Inflammatory macrophage treated with lipopolysaccharide for 4 hours (primary cell): ENCODE results near the gene NLGN1.
"Not testable (repeated sequence)": the region's sequence is repeated elsewhere in the genome, so short reads cannot be mapped to it uniquely, and the experiment has no call there.

Experiments used
- DNase-seq: peaks from one replicate; pipeline ENCODE4 v3.0.0-alpha.2; 2020

The NLGN1 gene

DNA sequence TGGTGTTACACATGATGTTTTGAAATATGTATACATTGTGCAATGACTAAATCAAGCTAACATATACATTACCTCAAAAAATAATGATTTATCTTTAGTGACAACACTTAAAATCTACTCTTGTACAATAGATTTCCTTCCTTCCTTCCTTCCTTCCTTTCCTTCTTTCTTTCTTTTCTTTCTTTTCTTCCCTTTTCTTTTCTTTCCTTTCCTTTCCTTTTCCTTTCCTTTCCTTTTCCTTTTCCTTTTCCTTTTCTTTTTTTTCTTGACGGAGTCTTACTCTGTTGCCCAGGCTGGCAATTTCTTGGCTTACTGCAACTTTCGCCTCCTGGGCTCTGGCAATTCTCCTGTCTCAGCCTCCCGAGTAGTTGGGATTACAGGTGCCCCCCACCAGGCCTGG, 170.5 kb downstream of the NLGN1 start:
- DNase-seq = no peak

DNA sequence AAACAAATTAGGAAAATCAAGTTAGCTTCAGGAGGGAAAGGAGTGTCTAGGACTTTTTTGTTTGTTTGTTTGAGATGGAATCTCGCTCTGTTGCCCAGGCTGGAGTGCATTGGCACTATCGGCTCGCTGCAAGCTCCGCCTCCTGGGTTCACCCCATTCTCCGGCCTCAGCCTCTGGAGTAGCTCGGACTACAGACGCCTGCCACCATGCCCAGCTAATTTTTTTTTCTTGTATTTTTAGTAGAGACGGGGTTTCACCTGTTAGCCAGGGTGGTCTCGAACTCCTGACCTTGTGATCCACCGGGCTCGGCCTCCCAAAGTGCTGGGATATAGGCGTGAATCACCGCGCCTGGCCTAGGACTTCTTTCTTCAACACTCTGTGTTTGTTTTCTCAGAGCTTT, 171.1 kb downstream of the NLGN1 start:
- no peak for DNase-seq

DNA sequence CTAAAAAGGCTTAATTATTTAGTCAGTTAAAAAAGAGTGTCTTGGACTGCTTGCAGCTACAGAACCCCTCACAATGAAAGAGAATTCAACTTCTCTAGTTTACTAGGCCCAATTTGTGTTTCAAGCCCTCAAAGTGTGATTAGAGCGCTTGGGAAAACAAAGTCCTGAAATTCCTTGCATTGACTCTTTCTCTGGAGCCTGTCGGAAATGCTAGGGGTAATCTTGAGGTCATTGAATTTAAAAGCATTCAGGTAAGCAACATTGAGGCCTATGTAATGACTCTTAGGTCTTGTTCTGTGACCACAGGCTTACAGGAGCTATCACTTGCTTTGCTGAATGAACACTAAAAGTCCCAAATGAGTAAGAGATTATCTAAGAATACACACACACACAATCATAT, 186.0 kb downstream of the NLGN1 start:
- no peak for DNase-seq

DNA sequence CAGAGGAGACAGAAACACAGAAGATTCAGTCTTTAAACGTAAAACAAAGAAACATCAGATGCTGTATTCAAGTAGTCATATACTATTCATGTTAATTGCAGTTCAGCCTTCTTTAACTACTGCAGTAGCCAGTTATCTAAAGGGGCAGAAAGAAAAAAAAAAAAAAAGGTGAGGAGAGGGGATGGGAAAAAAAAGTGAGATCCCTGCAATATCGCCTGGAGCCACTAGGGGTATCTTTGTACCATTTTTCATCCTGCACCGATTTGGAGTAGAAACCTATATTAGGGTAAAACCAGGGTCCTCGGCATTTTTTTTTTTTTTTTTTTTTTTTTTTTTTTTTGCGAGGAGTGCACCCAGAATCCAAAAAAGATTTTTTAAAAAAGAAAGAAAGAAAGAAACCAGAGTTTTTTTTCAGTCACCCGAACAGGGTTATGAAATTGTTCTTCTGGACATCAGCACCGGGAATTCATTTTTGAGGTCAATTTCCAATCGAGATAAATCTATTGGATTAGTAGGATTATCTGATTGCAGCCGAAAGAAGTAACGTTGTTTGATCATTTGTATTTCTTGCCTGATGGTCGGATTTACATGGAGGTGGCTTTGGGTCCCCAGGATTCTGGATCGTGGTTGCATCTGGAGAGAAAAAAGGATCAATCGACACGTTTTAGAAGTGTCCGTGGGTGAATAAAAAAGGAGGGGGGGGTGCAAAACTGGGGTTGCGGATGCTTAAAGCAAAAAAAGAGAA, 186.7 kb downstream of the NLGN1 start:
- no peak for DNase-seq

DNA sequence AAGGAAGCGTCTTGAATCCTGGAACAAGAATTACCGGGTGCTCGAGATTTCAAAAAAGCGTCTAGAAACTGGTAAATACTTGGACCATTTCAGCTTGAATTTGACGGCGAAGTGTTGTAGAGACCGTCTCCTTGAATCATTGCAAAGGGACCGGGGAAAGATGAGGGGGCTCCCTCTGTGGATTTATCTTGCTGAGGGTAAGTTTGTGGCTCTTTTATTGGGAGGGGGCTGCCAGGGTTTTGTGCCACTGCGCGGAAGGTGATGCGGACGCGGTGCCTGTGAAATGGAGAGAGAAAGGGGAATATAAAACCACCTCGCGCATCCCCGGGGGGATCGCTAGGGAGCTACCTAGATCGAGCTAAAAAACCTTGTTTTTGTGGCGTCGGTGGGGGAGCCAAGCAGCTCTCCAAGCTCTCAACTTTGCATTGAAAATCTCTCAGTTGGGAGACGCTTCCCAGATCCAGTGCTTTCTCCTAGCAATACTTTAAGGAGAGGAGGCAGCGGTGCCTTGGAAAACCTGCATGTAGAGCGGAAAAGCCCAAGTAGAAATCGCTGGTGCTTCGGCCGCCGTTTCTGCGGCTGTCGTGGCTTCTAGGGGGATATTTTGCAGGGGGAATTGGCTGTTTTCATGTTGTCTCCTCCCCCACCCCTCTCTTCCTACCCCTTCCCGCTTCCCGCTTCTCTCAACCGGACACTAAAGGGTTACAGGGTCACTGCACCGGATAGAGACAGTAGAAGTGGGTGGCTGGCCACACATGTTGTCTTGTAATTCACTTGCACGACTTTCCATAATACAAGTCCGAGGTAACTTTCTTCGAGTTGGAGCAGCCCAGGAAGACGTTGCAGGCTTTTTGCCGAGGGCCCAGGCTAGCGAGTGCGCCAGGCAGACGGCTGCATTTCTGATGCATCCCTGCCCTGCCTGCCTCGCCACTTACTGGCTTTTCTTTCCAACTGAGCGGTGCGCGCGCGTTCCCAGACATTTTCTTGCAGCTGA, 187.6 kb downstream of the NLGN1 start:
- no peak for DNase-seq

DNA sequence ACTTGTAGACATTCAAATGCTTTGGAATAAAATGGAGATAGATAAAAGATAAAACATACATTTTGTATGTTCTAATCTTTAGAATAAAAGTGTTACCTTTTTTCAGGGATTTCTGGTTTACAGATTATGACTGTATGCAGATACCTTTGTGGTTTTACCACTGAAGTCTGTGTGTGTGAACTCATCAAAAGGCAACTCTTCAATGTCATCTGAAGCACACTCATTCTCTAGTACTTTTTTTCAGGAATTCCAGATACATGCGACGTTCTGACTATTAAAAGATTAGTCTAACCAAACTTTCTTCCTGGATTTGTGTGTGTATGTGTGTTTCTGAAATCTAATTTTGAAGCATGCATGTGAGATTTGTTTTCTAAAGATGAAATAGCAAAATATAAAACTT, 188.6 kb downstream of the NLGN1 start:
- no peak for DNase-seq

DNA sequence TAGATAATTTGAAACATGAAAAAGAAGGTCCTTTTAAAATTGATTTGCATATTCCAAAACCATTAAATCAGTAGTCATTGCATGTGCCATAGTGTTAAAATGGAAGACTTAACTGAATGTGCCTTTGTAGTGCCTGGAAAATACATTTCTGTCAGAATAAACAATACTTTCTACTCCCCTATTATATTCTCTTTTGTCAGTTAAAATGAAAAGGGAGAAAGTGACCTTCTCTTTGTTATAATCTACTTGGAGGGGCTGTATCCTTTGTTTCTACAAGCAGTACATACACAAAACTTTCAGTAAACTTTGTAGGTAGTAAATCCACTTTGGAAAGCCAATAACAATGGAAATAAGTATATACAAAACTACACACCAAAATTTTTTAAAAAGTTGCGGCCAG, 189.5 kb downstream of the NLGN1 start:
- DNase-seq = no peak

DNA sequence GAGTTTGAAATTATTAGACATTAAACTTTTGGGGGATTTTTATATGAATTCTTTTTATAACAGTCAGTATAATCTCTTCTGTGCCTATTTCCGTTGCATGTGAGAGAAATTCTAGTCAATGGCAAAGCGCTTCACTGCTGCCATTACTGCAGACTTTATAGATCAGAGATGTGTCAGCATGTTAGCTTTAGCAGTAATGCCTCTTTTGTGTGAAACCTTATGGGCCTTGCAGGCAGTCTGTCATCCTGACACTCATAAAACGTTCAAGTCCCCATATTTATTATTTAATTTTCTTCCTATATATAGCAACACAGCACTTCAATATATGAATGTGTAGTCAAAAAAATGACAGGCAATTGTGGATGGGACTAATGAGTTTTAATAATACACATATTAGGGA, 191.0 kb downstream of the NLGN1 start:
- no peak for DNase-seq

DNA sequence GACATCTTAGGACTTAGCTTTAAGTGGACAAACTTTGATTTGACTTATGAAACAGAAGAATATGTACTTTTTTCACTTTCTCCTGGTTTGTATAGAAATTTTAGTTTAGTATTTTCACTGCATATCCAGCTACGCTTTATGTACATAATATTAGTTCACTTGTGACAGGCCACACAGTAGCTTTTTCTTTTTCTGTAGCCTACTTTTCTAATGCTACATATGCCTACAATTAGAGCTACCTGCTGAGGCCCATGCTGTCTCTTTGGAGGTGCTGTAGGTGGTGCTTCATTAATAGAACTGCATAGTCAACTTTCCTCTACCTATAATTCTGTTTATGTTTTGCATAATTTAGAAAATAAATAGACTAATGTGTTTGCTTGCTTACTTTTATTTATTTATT, 191.6 kb downstream of the NLGN1 start:
- no peak for DNase-seq

DNA sequence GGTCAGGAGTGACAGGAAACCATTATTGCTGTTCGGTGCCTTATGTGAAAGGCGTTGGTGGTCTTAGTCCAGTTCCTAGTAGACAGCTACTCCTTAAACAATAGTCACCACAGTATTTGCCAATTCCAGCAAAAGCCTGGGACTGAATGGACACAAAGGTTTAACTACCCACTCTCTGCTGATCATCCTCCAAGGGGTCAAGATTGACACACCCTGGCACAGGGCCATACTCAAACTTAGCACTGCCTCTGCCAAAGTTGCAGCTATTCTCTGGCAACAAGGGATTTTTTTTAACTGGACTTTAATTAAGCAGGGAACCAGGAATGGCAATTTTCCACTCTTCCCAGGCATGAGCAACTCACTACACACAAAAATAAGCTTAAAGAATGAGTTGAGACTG, 193.9 kb downstream of the NLGN1 start:
- DNase-seq = no peak

DNA sequence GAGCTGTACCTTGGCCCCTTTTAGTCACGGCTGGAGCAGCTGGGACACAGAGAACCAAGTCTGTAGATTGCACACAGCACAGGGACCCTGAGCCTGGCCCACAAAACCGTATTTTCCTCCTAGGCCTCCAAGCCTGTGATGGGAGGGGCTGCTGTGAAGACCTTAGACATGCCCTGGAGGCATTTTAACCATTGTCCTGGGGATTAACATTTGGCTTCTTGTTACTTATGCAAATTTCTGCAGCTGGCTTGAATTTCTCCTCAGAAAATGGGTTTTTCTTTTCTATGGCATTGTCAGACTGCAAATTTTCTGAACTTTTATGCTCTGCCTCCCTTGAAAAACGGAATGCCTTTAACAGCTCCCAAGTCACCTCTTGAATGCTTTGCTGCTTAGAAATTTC, 197.3 kb downstream of the NLGN1 start:
- not testable (repeated sequence) for DNase-seq

DNA sequence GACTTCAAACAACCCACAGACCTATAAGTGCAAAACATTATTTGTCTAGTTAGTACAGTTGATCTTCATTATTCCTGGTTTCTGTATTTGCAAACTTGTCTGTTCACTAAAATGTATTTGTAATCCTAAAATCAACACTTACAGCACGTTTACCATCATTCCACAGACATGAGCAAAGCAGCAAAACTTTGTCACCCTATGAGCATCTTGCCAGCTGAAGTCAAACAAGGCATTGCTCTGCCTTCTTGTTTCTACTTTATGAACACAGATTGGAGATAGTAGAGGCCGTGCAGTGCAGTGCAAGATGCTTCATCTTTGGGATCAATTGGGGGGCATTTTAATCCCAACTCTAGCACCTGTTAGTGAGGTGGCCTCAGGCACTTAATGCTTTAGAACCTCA, 202.1 kb downstream of the NLGN1 start:
- no peak for DNase-seq

DNA sequence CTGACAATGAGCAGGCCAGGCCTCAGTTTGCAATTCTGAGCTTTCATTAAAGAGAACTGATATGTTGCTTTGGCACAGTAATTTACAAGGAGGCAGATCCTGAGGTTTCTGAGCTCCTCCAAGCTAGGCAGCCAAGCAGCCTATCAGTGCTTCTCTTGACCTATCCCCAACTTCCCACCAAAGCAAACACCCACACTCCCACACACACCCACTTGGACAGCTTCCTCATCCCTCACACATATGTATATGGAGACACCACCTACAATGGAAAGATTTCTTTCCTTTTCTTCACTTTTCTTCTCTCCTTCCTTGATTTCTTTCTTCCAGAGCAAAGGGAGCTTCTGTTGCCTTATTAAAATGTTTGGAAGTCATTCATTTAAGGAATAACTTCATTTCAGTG, 217.0 kb downstream of the NLGN1 start:
- no peak for DNase-seq

DNA sequence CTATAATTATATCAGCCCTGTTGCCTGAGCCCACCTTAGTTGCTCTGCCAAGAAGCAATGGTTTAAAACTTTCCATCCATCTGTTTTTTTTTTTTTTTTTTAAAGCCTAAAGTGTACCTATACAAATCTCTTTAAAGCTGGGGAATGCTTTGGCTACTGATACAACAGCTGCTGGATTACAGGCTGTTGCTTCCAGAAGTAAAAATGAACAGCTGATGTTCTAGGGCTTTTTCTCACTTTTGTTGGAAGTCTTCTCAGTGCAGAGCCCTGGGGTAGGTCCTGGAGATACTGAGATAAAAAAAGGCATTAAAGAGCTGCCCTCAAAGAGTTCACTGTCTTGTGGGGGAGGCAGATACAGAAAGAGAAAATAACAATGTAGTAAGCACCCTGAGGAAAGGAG, 218.1 kb downstream of the NLGN1 start:
- no peak for DNase-seq

DNA sequence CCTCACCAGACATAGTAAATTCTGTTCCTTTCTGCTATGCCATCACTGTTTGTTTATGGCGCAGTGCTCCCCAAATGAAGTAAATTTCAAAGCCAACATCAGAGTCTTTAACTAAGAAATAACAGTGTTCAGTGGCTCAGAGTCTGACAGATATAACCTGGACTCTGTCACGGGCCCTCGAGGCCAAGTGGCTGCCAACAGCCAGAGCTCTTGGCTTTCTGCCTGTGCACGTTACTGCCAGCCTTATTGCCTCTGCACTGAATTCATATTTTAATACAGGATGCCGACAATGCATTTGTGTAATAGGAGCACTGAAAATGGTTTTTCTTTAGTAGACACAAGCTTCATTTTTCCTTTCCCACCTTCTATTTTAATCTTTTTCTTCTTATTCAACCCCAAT, 219.9 kb downstream of the NLGN1 start:
- DNase-seq = no peak

DNA sequence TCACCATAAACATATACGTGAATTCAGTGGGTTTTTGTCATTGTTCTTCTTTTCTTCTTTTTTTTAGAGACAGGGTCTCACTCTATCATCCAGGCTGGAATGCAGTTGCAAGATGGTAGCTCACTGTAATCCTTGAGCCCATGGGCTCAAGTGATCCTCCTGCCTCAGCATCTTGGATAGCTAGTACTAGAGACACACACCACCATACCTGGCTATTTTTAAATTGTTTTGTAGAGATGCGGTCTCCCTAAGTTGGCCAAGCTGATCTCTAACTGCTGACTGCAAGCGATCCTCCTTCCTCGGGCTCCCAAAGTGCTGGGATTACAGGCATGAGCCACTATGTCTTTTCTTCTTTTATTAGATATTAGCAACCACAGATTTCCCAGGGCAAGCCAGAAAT, 220.6 kb downstream of the NLGN1 start:
- DNase-seq = no peak

DNA sequence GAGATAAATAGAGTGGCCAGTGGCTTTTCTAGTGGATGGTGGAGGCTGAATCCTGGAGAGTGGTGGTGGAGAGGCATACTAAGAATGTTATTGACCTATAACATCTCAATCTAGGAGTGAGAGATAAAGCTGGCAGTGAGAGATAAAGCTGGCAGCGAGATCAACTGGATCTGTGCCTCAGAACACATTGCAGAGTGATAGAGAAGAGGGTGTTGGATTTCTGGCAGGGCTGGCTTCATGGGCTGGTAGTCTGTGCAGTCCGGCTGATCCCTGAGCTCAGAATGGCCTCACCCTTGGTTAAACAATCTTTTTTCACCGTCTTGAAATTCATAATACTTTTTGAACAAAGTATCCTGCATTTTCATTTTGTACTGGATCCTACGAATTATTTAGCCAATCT, 221.2 kb downstream of the NLGN1 start:
- DNase-seq = no peak

DNA sequence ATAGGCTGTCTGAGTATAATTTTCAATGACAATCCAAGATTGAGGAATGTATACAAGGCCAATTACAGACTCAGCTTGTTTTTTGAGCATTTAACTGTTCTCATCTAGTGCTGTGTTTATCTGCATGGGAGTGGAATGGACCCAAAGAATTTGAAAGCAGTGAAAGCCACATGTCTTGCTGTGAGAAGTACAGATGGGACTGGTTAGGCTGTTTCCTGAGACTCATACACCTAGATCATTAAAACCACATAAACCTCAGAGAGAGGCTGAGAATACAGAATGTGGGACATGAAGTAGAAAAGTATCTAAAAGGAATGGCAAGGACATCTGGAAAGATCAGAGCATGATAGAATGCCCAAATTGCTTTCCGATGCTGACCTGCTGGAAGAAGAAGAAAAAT, 224.6 kb downstream of the NLGN1 start:
- DNase-seq = no peak

DNA sequence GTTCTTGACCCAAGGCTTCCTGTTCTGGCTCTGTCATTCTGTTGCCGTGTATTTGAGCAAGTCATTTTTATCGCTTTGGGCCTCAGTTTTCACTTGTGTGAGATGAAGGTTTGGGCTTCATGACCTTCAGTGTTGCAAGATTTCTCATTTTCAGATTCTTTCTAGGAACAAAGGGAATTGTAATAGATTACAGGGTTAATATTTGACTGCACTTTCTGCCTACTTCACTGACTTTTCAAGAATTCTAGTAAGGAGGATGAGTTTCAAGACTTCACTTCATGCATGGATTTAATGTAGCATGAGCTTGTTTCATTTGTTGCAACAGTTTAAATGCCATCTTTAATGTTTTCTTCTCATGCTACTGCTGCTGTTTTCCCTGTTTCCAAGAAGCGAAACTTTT, 226.5 kb downstream of the NLGN1 start:
- no peak for DNase-seq

DNA sequence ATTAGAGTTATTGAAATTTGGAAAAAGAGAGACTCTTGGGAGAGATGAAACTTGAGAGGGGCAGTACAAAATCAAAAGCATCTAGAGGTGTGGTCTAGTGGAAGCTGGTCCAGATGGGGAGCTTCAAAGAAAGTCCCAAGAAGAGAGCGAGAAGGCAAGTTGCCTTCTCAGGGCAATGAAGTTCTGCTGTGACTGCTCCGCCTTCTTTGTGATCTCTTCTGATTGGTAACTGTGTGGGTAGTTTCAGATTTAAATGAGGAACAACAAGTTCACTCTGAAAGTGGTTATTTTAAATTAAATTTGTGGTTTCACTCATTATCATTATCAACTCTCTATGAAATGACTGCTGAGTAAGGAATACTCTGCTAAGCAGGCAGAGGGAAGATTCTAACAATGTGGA, 233.3 kb downstream of the NLGN1 start:
- no peak for DNase-seq

DNA sequence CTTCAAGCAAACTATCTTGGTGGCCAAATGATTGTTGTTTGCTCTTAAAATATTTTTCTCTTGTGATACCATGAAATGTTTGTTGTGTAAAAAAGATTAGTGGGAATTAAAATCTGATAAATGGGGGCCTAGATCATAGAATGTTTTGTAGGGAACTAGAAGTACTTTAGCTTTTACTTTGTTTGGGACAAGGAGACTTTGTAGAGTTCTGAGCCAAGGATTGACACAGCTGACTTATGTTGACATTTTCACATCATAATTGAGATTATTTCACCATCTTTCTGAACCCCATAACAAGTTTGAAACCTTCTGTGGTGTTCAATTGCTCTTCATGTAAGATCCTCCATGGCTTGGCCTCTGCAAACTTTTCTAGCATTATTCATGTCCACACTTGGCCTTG, 235.4 kb downstream of the NLGN1 start:
- no peak for DNase-seq

DNA sequence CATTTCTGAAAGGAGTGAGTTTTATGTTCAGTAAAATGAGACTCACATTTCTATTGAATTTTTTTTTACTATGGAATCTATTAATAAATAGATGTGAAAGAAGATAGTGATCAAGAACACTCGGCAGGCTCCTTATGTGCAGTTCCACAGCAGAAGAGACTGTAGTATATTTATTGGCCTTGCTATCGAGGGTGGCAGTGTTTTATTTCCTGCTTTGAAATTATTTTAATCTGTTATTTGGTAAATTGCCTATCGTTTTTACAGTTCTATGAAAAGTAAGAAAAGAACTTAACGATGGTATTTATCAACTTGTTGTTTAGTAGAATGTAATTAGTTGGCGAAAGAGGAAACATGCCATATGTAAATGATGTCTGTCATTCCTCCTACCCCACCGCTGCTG, 238.3 kb downstream of the NLGN1 start:
- DNase-seq = no peak

DNA sequence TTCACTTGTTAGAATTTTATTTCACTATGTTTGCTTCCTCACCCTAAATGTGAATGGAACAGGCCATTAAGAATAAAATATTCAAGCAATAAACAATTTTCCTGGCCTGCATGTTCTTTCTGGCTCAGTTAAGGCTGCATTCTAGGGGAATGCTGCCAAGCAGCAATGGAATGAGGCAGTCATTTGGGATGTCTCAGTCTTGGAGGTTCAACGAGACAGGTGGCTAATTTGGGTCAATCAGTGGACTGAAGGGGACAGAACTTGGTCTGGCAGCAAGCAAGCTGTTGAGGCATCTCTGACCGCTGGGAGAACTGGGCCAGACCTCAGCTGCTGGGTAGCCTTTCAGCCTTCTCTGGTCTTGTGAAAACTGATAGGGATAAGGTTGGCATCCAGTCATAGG, 241.6 kb downstream of the NLGN1 start:
- no peak for DNase-seq

DNA sequence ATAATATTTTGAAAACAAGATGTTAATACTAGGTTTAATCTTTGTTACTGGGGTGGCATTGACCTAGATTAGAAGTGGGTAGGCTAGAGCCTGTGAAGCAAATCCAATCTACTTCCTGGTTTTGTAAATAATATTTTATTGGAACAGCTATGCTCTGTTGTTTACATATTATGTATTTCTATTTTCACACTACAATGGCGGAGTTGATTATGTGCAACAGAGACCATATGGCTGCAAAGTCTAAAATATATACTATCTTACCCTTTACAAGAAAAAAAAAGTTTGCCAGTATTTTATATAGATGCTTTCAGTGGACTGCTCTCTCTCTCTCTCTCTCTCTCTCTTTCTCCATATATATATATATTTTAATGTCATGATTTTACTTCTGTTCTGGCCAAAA, 244.2 kb downstream of the NLGN1 start:
- no peak for DNase-seq
